ENCODE results near the gene FOXA3. TPM values are rescaled to one million over a fixed set of nuclear protein-coding genes. Genes with fewer than 3 reads are reported as not detected.

FOXA3 gene
- total RNA-seq, 4 donors from 2014 or later, result not detected

GRCh38 chr19:45860359-45861259 lies 3.5 kb upstream of the FOXA3 start:
- TF ChIP-seq, protein P1, sequence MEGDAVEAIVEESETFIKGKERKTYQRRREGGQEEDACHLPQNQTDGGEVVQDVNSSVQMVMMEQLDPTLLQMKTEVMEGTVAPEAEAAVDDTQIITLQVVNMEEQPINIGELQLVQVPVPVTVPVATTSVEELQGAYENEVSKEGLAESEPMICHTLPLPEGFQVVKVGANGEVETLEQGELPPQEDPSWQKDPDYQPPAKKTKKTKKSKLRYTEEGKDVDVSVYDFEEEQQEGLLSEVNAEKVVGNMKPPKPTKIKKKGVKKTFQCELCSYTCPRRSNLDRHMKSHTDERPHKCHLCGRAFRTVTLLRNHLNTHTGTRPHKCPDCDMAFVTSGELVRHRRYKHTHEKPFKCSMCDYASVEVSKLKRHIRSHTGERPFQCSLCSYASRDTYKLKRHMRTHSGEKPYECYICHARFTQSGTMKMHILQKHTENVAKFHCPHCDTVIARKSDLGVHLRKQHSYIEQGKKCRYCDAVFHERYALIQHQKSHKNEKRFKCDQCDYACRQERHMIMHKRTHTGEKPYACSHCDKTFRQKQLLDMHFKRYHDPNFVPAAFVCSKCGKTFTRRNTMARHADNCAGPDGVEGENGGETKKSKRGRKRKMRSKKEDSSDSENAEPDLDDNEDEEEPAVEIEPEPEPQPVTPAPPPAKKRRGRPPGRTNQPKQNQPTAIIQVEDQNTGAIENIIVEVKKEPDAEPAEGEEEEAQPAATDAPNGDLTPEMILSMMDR (IDR thresholded peaks at IDR 0.05; ENCODE audit: low read depth), result no peak

DNA sequence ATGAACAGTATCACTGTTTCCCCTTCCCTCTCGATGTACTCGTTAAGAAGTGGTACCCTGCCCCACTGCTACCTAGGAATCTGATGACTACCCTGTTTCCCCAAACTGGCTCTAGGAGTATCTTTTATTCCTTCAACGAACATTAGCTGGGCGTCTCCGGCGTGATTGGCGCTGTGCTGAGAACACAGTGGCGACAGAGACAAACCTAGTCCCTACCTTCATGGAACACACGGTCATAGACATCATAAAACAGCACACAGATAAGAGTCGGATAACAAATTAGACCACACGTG lies 1.9 kb upstream of the FOXA3 start:
- TF ChIP-seq, protein P1 (IDR thresholded peaks at IDR 0.05; ENCODE audit: low read depth), result no peak

GRCh38 chr19:45862564-45863334 lies 1.4 kb upstream of the FOXA3 start, which contains the start of gene SYMPK:
Gene SYMPK, minus strand, starts transcription at chr19:45863147. Its CDS starts 8,652 bp downstream, at chr19:45854495.
- TF ChIP-seq, protein P1 (IDR thresholded peaks at IDR 0.05; ENCODE audit: low read depth), result no peak

DNA sequence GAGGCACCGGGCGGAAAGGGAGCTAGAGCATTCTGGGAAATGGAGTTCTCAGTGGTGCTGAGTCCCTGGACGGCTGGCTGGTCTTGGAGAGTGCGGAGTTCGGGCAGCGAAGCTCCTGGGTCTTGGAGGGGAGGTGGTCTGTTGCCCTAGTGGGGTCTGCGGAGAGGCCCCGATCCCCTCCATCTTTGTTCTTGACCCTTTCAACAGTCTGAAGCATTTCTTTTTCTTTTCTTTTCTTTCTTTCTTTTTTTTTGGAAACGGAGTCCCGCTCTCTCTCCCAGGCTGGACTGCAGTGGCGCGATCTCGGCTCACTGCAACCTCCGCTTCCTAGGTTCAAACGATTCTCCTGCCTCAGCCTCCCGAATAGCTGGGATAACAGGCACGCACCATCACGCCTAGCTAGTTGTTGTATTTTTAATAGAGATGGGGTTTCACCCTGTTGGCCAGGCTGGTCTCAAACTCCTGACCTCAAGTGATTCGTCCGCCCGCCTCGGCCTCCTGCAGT lies 739 bp upstream of the FOXA3 start:
- TF ChIP-seq, protein P1 (IDR thresholded peaks at IDR 0.05; ENCODE audit: low read depth), result no peak

- TF ChIP-seq, protein P1 (IDR thresholded peaks at IDR 0.05; ENCODE audit: low read depth), result no peak
These were observed 530 bp downstream of the FOXA3 start for GRCh38 chr19:45864629-45865082.

DNA sequence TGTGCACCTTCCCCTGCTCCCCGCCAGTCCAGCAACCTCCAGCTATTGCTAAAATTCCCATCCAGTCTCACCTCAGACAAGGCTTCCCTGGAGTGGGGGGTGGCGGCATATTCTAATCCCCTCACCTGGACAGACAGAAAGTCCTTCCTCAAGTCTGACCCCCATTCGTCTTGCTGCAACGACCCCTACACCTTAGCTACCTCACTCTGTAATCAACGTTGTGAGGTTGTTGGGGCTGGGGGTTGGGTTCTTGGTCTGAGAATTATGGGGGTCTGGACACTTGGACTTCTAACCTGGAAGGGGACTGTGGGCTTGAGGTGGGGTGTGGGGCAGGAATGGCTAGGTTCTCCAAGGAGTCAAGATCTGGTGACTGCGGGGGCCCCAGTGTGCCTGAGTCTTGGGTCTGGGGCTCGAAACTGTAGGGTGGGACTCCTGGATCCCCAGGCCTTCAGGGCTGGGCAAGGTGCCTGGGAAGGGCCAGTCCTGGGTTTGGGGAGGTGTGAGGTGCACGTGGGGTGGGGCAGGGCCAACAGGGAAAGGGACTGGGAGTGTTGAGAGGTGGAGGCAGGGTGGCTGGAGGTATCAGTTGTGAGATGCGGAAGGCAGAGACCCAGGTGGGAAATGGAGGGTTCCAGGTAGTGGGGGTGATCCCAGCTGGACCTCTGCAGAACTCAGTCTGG lies 1.3 kb downstream of the FOXA3 start:
- TF ChIP-seq, protein P1 (IDR thresholded peaks at IDR 0.05; ENCODE audit: low read depth), result no peak

Measured in subcutaneous adipose tissue (tissue), 4 donors.